GM12878 (cell line): ENCODE data around the gene MYH9. TPM values are rescaled to one million over a fixed set of nuclear protein-coding genes. Genes with fewer than 3 reads are reported as not detected.

Experiments used
- ATAC-seq: fragments of 200-7000 bp; cut with Tn5 transposase; 3 replicates; pipeline ENCODE4 v1.9.1; 2020; ENCODE audit warnings: mild to moderate bottlenecking, moderate library complexity
- BruUV-seq: library from RNA; stranded (reverse); fragments of 400-500 nt; replicated peaks from 2 replicates; lab custom pipeline; 2021; lab: Mats Ljungman, UMichigan
- CTCF ChIA-PET: fragments of 300-600 bp; sonication (Branson Sonifier 250); formaldehyde crosslinking; extraction: SDS; loops from one replicate; lab custom pipeline; 2021; ENCODE audit warnings: inconsistent platforms; lab: Yijun Ruan, JAX
- POLR2A ChIA-PET: fragments of 350-600 bp; formaldehyde crosslinking; extraction: SDS; loops from one replicate; lab custom pipeline; 2021; ENCODE audit warnings: inconsistent platforms; lab: Charles Lee
- RAD21 ChIA-PET: fragments of 300-600 bp; sonication (Branson Sonifier 250); formaldehyde crosslinking; loops from one replicate; lab custom pipeline; 2023; ENCODE audit warnings: antibody characterized with exemption; ENCODE audit not compliant: unreplicated experiment; lab: Charles Lee
- SMC1A ChIA-PET: fragments of 300-600 bp; sonication (Branson Sonifier 250); formaldehyde crosslinking; loops from one replicate; lab custom pipeline; 2023; ENCODE audit not compliant: unreplicated experiment, uncharacterized antibody; lab: Charles Lee
- DNase-seq: peaks from one replicate; pipeline ENCODE4 v3.0.0-alpha.2; 2011; ENCODE audit warnings: low read depth, low spot score
- FAIRE-seq: peaks from 3 replicates; lab custom pipeline; 2011; peaks lifted over from hg19 to GRCh38; lab: Jason Lieb, UNC
- H2AFZ ChIP-seq: 2 replicates; pipeline ENCODE4 v1.6.0; 2011; ENCODE audit warnings: low read depth, low read length, control low read depth; ENCODE audit not compliant: control insufficient read depth
- H3K27ac ChIP-seq: 2 replicates; pipeline ENCODE4 v1.5.1; 2011; ENCODE audit warnings: control low read depth; ENCODE audit not compliant: control insufficient read depth, insufficient read depth
- H3K27me3 ChIP-seq, 2 experiments: replicated peaks in 1 of 2; 2 replicates each; pipeline versions ENCODE4 v1.6.0 to v1.6.1; 2011; ENCODE audit warnings: low read length in 1 of 2; ENCODE audit not compliant: control insufficient read depth in 2 of 2, insufficient read depth in 2 of 2
- H3K36me3 ChIP-seq, 2 experiments: 2 replicates each; pipeline ENCODE4 v1.5.1; 2011; ENCODE audit warnings: low read length in 1 of 2; ENCODE audit not compliant: control insufficient read depth in 2 of 2, insufficient read depth in 2 of 2
- H3K4me1 ChIP-seq: 2 replicates; pipeline ENCODE4 v1.6.1; 2011; ENCODE audit warnings: mild to moderate bottlenecking, low read length, moderate library complexity, mixed read lengths; ENCODE audit not compliant: control insufficient read depth, insufficient read depth
- H3K4me2 ChIP-seq: 2 replicates; pipeline ENCODE4 v1.6.0; 2011; ENCODE audit warnings: control low read depth; ENCODE audit not compliant: control insufficient read depth, insufficient read depth
- H3K4me3 ChIP-seq: fragments of 200-600 bp; sonication (generic); 2 replicates; pipeline ENCODE4 v1.5.1; 2016
- H3K79me2 ChIP-seq: 2 replicates; pipeline ENCODE4 v1.6.0; 2011; ENCODE audit warnings: low read length; ENCODE audit not compliant: control insufficient read depth, insufficient read depth
- H3K9ac ChIP-seq: 2 replicates; pipeline ENCODE4 v1.8.0; 2011; ENCODE audit warnings: low read length, control low read depth, mixed read lengths; ENCODE audit not compliant: control insufficient read depth, insufficient read depth
- H3K9me3 ChIP-seq: replicated peaks from 3 replicates; pipeline ENCODE4 v1.5.1; 2011; ENCODE audit warnings: mild to moderate bottlenecking, low read length; ENCODE audit not compliant: control insufficient read depth, insufficient read depth
- H4K20me1 ChIP-seq: 2 replicates; pipeline ENCODE4 v1.6.0; 2011; ENCODE audit not compliant: control insufficient read depth, insufficient read depth
- BCL3 ChIP-seq: IDR thresholded peaks from 2 replicates; pipeline ENCODE4 v1.6.1; 2011; ENCODE audit warnings: borderline replicate concordance, low read depth, mild to moderate bottlenecking, moderate library complexity, low read length; ENCODE audit not compliant: insufficient read depth, poor library complexity, severe bottlenecking
- BCLAF1 ChIP-seq: fragments of 450-650 bp; IDR thresholded peaks from 2 replicates; pipeline ENCODE4 v1.6.1; 2017; ENCODE audit warnings: antibody characterized with exemption, mild to moderate bottlenecking, moderate library complexity
- MAX ChIP-seq: IDR thresholded peaks from 2 replicates; pipeline ENCODE4 v1.6.1; 2012; ENCODE audit warnings: low read depth, low read length, improper control_type of control experiment
- NR2C2 ChIP-seq: IDR thresholded peaks from 2 replicates; pipeline ENCODE4 v1.6.1; 2011; ENCODE audit warnings: borderline replicate concordance, low read depth; ENCODE audit not compliant: control insufficient read depth, insufficient read length
- SREBF2 ChIP-seq: IDR thresholded peaks from 2 replicates; pipeline ENCODE4 v1.6.1; 2012; ENCODE audit warnings: mild to moderate bottlenecking, low read length
- TAF1 ChIP-seq: IDR thresholded peaks from 2 replicates; pipeline ENCODE4 v1.6.1; 2011; ENCODE audit warnings: mild to moderate bottlenecking, low read depth, low read length, borderline replicate concordance
- WGBS: methylation state at CpG from one replicate; pipeline ENCODE4 v1.1.6; 2016; ENCODE audit warnings: low lambda C conversion rate; ENCODE audit not compliant: insufficient replicate concordance, insufficient coverage; ENCODE audit errors: missing lambda C conversion rate; 5-methylcytosine and 5-hydroxymethylcytosine counted together
- in situ Hi-C: fragments of 300-500 bp; cut with MboI; formaldehyde crosslinking; loops from 9 replicates; pipeline ENCODE4 v1.14.3; 2018; ENCODE audit warnings: mixed read lengths
- intact Hi-C: fragments of 100-400 bp; cut with micrococcal nuclease; formaldehyde crosslinking; loops from one replicate; pipeline ENCODE4 v1.14.2; 2022; ENCODE audit not compliant: unreplicated experiment
- polyA plus RNA-seq, 11 experiments: library from polyadenylated mRNA; depleted of rRNA in 4 of 11; unstranded in 6 of 11; stranded (reverse) in 5 of 11; fragments of >200 nt; fragmentation: Nextera tagmentation in 4 of 11; fragmentation: Illumina TruSeq in 1 of 11; extraction: Ambion mirVana in 4 of 11; extraction: Trizol in 1 of 11; gene quantifications; 1 replicate in 1 of 11; 2 replicates in 10 of 11; pipeline versions ENCODE4 v1.2.1 to v1.2.3, GENCODE V29; 2011 to 2016; ENCODE audit warnings: inconsistent platforms in 2 of 11, missing spikeins in 2 of 11, low read depth in 1 of 11
- total RNA-seq, 4 experiments: library from RNA; depleted of rRNA in 3 of 4; stranded (reverse); fragments of >200 nt in 3 of 4; fragmentation: Illumina TruSeq in 1 of 4; extraction: Trizol in 1 of 4; gene quantifications; 2 replicates each; pipeline versions ENCODE4 v1.2.1 to v1.2.3, GENCODE V29; 2013 to 2021
- TF ChIP-seq, protein P1 (sequence below): fragments of 450-650 bp; IDR thresholded peaks from 2 replicates; pipeline ENCODE4 v1.6.1; 2016; ENCODE audit warnings: mild to moderate bottlenecking, moderate library complexity, borderline replicate concordance

MYH9 gene
- total and polyA plus RNA-seq, 10 of the 15 experiments (the other 5 are each of a cell fraction or from before 2014, with no cell fraction given) = 5.1 to 525 (median 145) TPM

GRCh38 chr22:36331306-36331911 lies 56.4 kb downstream of the MYH9 start:
- peak overlapping the region; percentile 83 for H3K9ac ChIP-seq
- peaks cover 32 to 51% of the 10 kb centered on the region in 2 experiments for H3K36me3 ChIP-seq
- H4K20me1 ChIP-seq = no peaks in the 10 kb centered on the region
- peaks cover 66% of the 10 kb centered on the region for H3K79me2 ChIP-seq
- SMC1A ChIA-PET = interaction anchor here (0.7 to 3.4 kb wide), 20 partner anchors 12 to 169 kb away, joined by 3 to 24 read pairs (median 7); partner anchors contain the start of gene MYH9
- BruUV-seq = no TSS peak
- DNase-seq = peak; percentile 81
- H3K4me2 ChIP-seq = peak overlapping the region; percentile 98
- CTCF ChIA-PET = interaction anchor here (0.6 to 3.7 kb wide), 14 partner anchors 12 to 409 kb away, joined by 3 to 17 read pairs (median 6); partner anchors contain the start of genes APOL2 and MYH9
- no peaks in the 10 kb centered on the region for H3K9me3 ChIP-seq
- intact Hi-C loops = loop anchor here (1.0 to 5.0 kb wide), 2 partner anchors 55 to 121 kb away; no protein-coding TSS in a partner anchor
- peak; percentile 81 for FAIRE-seq
- POLR2A ChIA-PET = interaction anchor here (0.5 to 3.8 kb wide), 12 partner anchors 24 to 150 kb away, joined by 3 to 53 read pairs (median 5); partner anchors contain the start of genes MYH9 and TXN2
- peak overlapping the region; percentile 99 for H3K27ac ChIP-seq
- H3K4me1 ChIP-seq = peaks cover 59% of the 10 kb centered on the region
- WGBS = 1% methylated on average over 11 of the region's 11 CpGs
- H3K4me3 ChIP-seq = peak overlapping the region; percentile 59; the same call in 1 of the 2 replicates
- H3K27me3 ChIP-seq = no peaks in the 10 kb centered on the region
- RAD21 ChIA-PET = interaction anchor here (0.7 to 3.0 kb wide), 18 partner anchors 9 to 150 kb away, joined by 3 to 40 read pairs (median 4); partner anchors contain the start of gene TXN2
- H2AFZ ChIP-seq = no peak overlapping the region
- peak; percentile 83 for ATAC-seq
- in situ Hi-C loops = no loop called here
- peak; percentile 69; the same call in 1 of the 2 replicates for TF ChIP-seq TAF1
- no peak for TF ChIP-seq NR2C2
- no peak for TF ChIP-seq SREBF2
- TF ChIP-seq, protein P1, sequence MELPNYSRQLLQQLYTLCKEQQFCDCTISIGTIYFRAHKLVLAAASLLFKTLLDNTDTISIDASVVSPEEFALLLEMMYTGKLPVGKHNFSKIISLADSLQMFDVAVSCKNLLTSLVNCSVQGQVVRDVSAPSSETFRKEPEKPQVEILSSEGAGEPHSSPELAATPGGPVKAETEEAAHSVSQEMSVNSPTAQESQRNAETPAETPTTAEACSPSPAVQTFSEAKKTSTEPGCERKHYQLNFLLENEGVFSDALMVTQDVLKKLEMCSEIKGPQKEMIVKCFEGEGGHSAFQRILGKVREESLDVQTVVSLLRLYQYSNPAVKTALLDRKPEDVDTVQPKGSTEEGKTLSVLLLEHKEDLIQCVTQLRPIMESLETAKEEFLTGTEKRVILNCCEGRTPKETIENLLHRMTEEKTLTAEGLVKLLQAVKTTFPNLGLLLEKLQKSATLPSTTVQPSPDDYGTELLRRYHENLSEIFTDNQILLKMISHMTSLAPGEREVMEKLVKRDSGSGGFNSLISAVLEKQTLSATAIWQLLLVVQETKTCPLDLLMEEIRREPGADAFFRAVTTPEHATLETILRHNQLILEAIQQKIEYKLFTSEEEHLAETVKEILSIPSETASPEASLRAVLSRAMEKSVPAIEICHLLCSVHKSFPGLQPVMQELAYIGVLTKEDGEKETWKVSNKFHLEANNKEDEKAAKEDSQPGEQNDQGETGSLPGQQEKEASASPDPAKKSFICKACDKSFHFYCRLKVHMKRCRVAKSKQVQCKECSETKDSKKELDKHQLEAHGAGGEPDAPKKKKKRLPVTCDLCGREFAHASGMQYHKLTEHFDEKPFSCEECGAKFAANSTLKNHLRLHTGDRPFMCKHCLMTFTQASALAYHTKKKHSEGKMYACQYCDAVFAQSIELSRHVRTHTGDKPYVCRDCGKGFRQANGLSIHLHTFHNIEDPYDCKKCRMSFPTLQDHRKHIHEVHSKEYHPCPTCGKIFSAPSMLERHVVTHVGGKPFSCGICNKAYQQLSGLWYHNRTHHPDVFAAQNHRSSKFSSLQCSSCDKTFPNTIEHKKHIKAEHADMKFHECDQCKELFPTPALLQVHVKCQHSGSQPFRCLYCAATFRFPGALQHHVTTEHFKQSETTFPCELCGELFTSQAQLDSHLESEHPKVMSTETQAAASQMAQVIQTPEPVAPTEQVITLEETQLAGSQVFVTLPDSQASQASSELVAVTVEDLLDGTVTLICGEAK = no peak
- TF ChIP-seq BCL3 = no peak
- no peak for TF ChIP-seq BCLAF1
- TF ChIP-seq MAX = no peak
